Left cardiac atrium (tissue), 4 donors: ENCODE results near the gene RET. TPM values are rescaled to one million over a fixed set of nuclear protein-coding genes. Genes with fewer than 3 reads are reported as not detected.

Experiments used
- ATAC-seq, 2 donors: fragments of 200-7000 bp; cut with Tn5 transposase; one replicate each; pipeline ENCODE4 v1.9.1; 2020; ENCODE audit warnings: mild to moderate bottlenecking in 2 of 2, moderate library complexity in 2 of 2
- DNase-seq: peaks from one replicate; pipeline ENCODE4 v3.0.0-alpha.2; 2020
- intact Hi-C, 2 donors: fragments of 100-400 bp; cut with DNase I; formaldehyde crosslinking; loops; one replicate each; pipeline versions ENCODE4 v1.14.1 to v1.15.1; 2022 to 2023
- total RNA-seq, 2 donors: library from RNA; stranded (reverse); fragmentation: NEBNext Ultra II Directional; extraction: Animal tissue kit (Norgen Biotek cat#: 25700); gene quantifications; one replicate each; pipeline ENCODE4 v1.2.1, GENCODE V29; 2021
- donor health status: DM: no; HTN: yes; CAD: no.
- donor health status: DM: no; HTN: yes; CAD: no; lungs with severe emphysema.
- donor health status: DM: yes; HTN: yes; CAD: no.
- donor health status: Dilated cardiomyopathy.

The RET gene
- total RNA-seq, 2 donors from 2014 or later, result 0.84 to 6.1 TPM

GRCh38 chr10:43059336-43059720, 17.5 kb upstream of the RET start:
- intact Hi-C loops, result no loop called here

GRCh38 chr10:43059828-43060227, 17.0 kb upstream of the RET start:
- intact Hi-C loops, result no loop called here
- ATAC-seq, result no peak
- peak; percentile 2 for DNase-seq

More at GRCh38 chr10:43059336-43059720, 17.5 kb upstream of the RET start:
- ATAC-seq, result no peak
- DNase-seq, result peak; percentile 2

- DNase-seq, result no peak
- intact Hi-C loops, result no loop called here
- ATAC-seq, result no peak
Observed at GRCh38 chr10:43060291-43060690, 16.6 kb upstream of the RET start.

GRCh38 chr10:43061331-43061730, 15.5 kb upstream of the RET start:
- DNase-seq (no peak), ATAC-seq (no peak)
- intact Hi-C loops, result no loop called here

GRCh38 chr10:43061760-43062159, 15.1 kb upstream of the RET start:
- ATAC-seq (no peak), DNase-seq (no peak)
- intact Hi-C loops, result no loop called here

GRCh38 chr10:43062402-43063160, 14.3 kb upstream of the RET start:
- intact Hi-C loops, result no loop called here
- DNase-seq (no peak), ATAC-seq (no peak)

- ATAC-seq (no peak), DNase-seq (no peak)
- intact Hi-C loops, result no loop called here
Observed at GRCh38 chr10:43064331-43065075, 12.4 kb upstream of the RET start.

- intact Hi-C loops, result no loop called here
- ATAC-seq, result no peak
- no peak for DNase-seq
Observed at GRCh38 chr10:43065234-43065633, 11.6 kb upstream of the RET start.

- DNase-seq (no peak), ATAC-seq (no peak)
- intact Hi-C loops, result no loop called here
Observed at GRCh38 chr10:43065761-43066160, 11.1 kb upstream of the RET start.

- intact Hi-C loops, result no loop called here
- ATAC-seq (no peak), DNase-seq (no peak)
Observed at GRCh38 chr10:43066481-43066880, 10.4 kb upstream of the RET start.

GRCh38 chr10:43067391-43068135, 9.3 kb upstream of the RET start:
- ATAC-seq (peak in 1 of 2 donors; percentile 27), DNase-seq (no peak)
- intact Hi-C loops, result no loop called here

- DNase-seq (no peak), ATAC-seq (no peak)
- intact Hi-C loops, result no loop called here
Observed at GRCh38 chr10:43068136-43068395, 8.8 kb upstream of the RET start.

GRCh38 chr10:43068471-43069210, 8.2 kb upstream of the RET start:
- intact Hi-C loops, result no loop called here
- DNase-seq (no peak), ATAC-seq (no peak)

- DNase-seq, result no peak
- no peak for ATAC-seq
- intact Hi-C loops, result no loop called here
Observed at GRCh38 chr10:43069211-43069515, 7.7 kb upstream of the RET start.

GRCh38 chr10:43069579-43069978, 7.3 kb upstream of the RET start:
- intact Hi-C loops, result no loop called here
- DNase-seq (no peak), ATAC-seq (no peak)

GRCh38 chr10:43070121-43071085, 6.5 kb upstream of the RET start:
- ATAC-seq, result peak in 1 of 2 donors; percentile 13
- intact Hi-C loops, result no loop called here
- DNase-seq, result no peak

- DNase-seq (no peak), ATAC-seq (no peak)
- intact Hi-C loops, result no loop called here
Observed at GRCh38 chr10:43071865-43072650, 4.8 kb upstream of the RET start.

- intact Hi-C loops, result no loop called here
- DNase-seq (no peak), ATAC-seq (no peak)
Observed at GRCh38 chr10:43073191-43073590, 3.7 kb upstream of the RET start.
